ENCODE measurements around the gene TRIM39. TPM values are rescaled to one million over a fixed set of nuclear protein-coding genes. Genes with fewer than 3 reads are reported as not detected.

TRIM39 gene
- polyA plus RNA-seq, 3 donors = 3.5 to 16.3 (median 3.6) TPM

- Mint-ChIP-seq H3K27ac (no peak overlapping the region), H3K4me1 (peaks cover 35% of the 10 kb centered on the region), H3K27me3 (ENCODE audit: low read depth in 3 of 3) (no peaks in the 10 kb centered on the region), H3K4me3 (no peak overlapping the region), H3K9me3 (no peaks in the 10 kb centered on the region), H3K36me3 (peaks cover 39 to 42% of the 10 kb centered on the region in 2 donors)
- Histone ChIP-seq H4K20me1 (ENCODE audit: insufficient read depth, low read length) (peaks cover 15% of the 10 kb centered on the region), H3K36me3 (replicated peaks in 1 of 2; ENCODE audit: control insufficient read depth in 1 of 2, insufficient read depth in 2 of 2, low read length in 2 of 2) (peaks cover 21 to 42% of the 10 kb centered on the region in 2 donors), H3K9ac (ENCODE audit: insufficient read depth, low read length, poor library complexity, severe bottlenecking) (no peak overlapping the region), H3K9me3 (replicated peaks in 1 of 2; ENCODE audit: control insufficient read depth in 1 of 2, insufficient read depth in 1 of 2, low read length in 2 of 2) (no peaks in the 10 kb centered on the region), H3K4me2 (replicated peaks; ENCODE audit: extremely low read depth, low read length, poor library complexity, severe bottlenecking) (no peak overlapping the region), H3K27ac (ENCODE audit: low read depth in 1 of 2, low read length in 2 of 2) (no peak overlapping the region), H3K4me3 (replicated peaks in 1 of 3; ENCODE audit: low read depth in 2 of 3, low read length in 3 of 3) (no peak overlapping the region), H2AFZ (ENCODE audit: insufficient read depth, low read depth, low read length, poor library complexity, severe bottlenecking) (no peak overlapping the region), H3K4me1 (ENCODE audit: control insufficient read depth in 1 of 2, insufficient read depth in 2 of 2, low read length in 2 of 2) (peaks cover 22 to 29% of the 10 kb centered on the region in 2 donors), H3K27me3 (ENCODE audit: control insufficient read depth in 2 of 2, insufficient read depth in 2 of 2, low read length in 2 of 2) (no peaks in the 10 kb centered on the region), H3K79me2 (ENCODE audit: insufficient read depth, low read length) (peaks cover 27% of the 10 kb centered on the region)
- no peak for DNase-seq
- no peak for TF ChIP-seq CTCF (IDR thresholded peaks at IDR 0.05)
- intact Hi-C loops (cut with micrococcal nuclease) = loop anchor here (5.0 to 10.0 kb wide), 3 partner anchors 71 to 264 kb away; partner anchors contain the start of genes TRIM26 (in 2 of the 2), POLR1H (in 1 of the 2) and PPP1R11 (in 1 of the 2)
Observed at GRCh38 chr6:30328397-30328796, 1.7 kb downstream of the TRIM39 start.

- Histone ChIP-seq H3K4me1 (ENCODE audit: control insufficient read depth in 1 of 2, insufficient read depth in 2 of 2, low read length in 2 of 2) (peaks cover 22 to 29% of the 10 kb centered on the region in 2 donors), H3K27me3 (ENCODE audit: control insufficient read depth in 2 of 2, insufficient read depth in 2 of 2, low read length in 2 of 2) (no peaks in the 10 kb centered on the region), H2AFZ (ENCODE audit: insufficient read depth, low read depth, low read length, poor library complexity, severe bottlenecking) (no peak overlapping the region), H3K9me3 (replicated peaks in 1 of 2; ENCODE audit: control insufficient read depth in 1 of 2, insufficient read depth in 1 of 2, low read length in 2 of 2) (no peaks in the 10 kb centered on the region), H3K4me3 (replicated peaks in 1 of 3; ENCODE audit: low read depth in 2 of 3, low read length in 3 of 3) (no peak overlapping the region), H3K4me2 (replicated peaks; ENCODE audit: extremely low read depth, low read length, poor library complexity, severe bottlenecking) (no peak overlapping the region), H3K9ac (ENCODE audit: insufficient read depth, low read length, poor library complexity, severe bottlenecking) (no peak overlapping the region), H3K27ac (ENCODE audit: low read depth in 1 of 2, low read length in 2 of 2) (no peak overlapping the region), H4K20me1 (ENCODE audit: insufficient read depth, low read length) (peaks cover 11% of the 10 kb centered on the region), H3K36me3 (replicated peaks in 1 of 2; ENCODE audit: control insufficient read depth in 1 of 2, insufficient read depth in 2 of 2, low read length in 2 of 2) (peaks cover 26 to 52% of the 10 kb centered on the region in 2 donors), H3K79me2 (ENCODE audit: insufficient read depth, low read length) (peaks cover 18% of the 10 kb centered on the region)
- TF ChIP-seq CTCF (IDR thresholded peaks at IDR 0.05) = no peak
- WGBS (ENCODE audit: insufficient coverage) = 93% methylated on average over 7 of the region's 12 CpGs
- peak; percentile 33 to 68 (median 38) for DNase-seq
- Mint-ChIP-seq H3K9me3 (no peaks in the 10 kb centered on the region), H3K36me3 (peaks cover 47 to 50% of the 10 kb centered on the region in 2 donors), H3K27ac (peak overlapping the region in 5 of 7 donors; percentile 11 to 83 (median 43)), H3K27me3 (ENCODE audit: low read depth in 3 of 3) (no peaks in the 10 kb centered on the region), H3K4me1 (peaks cover 30% of the 10 kb centered on the region), H3K4me3 (no peak overlapping the region)
- intact Hi-C loops (cut with micrococcal nuclease) = loop anchor here (5.0 to 10.0 kb wide), 3 partner anchors 72 to 265 kb away; partner anchors contain the start of genes TRIM26 (in 2 of the 2), POLR1H (in 1 of the 2) and PPP1R11 (in 1 of the 2)
Observed at GRCh38 chr6:30329331-30329730, 2.6 kb downstream of the TRIM39 start.
